ENCODE data around the gene LAYN.

Gene LAYN

DNA sequence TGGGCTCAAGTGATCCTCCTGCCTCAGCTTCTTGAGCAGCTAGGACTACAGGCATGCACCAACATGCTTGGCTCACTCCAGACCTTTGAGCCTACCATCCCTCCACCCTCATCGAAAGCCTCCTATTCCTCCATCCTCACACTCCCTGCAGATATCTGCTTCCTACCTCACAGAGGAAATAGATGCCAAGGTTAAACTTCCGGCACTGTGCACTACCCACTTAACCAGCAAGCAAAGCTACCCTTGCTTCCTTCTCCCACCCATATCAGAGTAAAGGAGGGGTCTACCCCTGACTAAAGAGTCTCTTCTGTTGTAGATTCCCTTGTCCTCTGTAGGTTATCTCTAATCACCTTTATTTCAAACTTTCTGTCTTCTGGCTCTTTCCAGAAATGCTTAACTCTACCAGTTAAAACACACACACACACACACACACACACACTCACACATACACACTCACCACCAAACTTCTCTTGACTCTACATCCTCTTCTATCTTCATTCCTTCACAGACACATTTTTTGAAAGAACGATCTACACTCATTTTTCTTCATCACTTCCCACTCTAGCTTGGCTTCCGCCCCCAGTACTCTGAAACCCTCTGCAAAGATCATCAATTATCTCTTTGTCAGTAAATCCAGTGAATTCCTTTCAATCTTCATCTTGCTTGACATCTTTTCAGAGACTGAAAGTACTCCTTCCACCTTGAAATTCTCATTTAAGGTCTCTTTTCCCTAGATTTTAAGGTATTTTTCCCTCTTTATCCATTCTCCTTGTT lies 50.9 kb downstream of the LAYN start:
- Histone ChIP-seq H3K4me3 (ENCODE audit: extremely low read depth, insufficient read depth, low read length, poor library complexity, severe bottlenecking) (no peak overlapping the region), H3K9me3 (ENCODE audit: control insufficient read depth, low read length) (no peaks in the 10 kb centered on the region), H3K27ac (ENCODE audit: low read depth, low read length, severe bottlenecking) (no peak overlapping the region), H3K36me3 (ENCODE audit: control insufficient read depth, insufficient read depth, low read length) (no peaks in the 10 kb centered on the region), H3K4me1 (ENCODE audit: control insufficient read depth, insufficient read depth, low read length, poor library complexity, severe bottlenecking) (no peaks in the 10 kb centered on the region)
- WGBS, 2 experiments (ENCODE audit: insufficient coverage in 2 of 2): 89 to 93% methylated on average over 3 to 4 of the region's 4 CpGs

DNA sequence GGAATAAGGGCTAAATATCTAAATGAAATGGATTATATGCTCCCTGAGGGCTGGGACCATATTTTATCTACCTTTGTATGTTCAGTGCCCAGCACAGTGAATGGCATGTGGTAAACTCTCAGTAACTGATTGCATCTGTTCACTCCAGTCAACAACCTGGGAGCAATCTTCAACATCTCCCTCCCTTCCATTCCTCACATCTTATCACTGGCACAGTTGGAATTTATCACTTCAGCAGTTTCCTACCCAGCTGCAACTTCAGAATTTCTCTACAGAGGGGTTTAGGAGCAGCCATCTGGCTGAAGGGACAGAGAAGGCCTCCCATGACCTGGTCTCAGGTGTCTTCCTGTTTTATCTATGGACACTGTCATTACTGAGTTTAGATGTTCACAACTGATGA lies 52.0 kb downstream of the LAYN start:
- H3K4me1 ChIP-seq (ENCODE audit: control insufficient read depth, insufficient read depth, low read length, poor library complexity, severe bottlenecking): no peaks in the 10 kb centered on the region
- no peaks in the 10 kb centered on the region for H3K36me3 ChIP-seq (ENCODE audit: control insufficient read depth, insufficient read depth, low read length)
- H3K4me3 ChIP-seq (ENCODE audit: extremely low read depth, insufficient read depth, low read length, poor library complexity, severe bottlenecking): no peak overlapping the region
- H3K9me3 ChIP-seq (ENCODE audit: control insufficient read depth, low read length): no peaks in the 10 kb centered on the region
- H3K27ac ChIP-seq (ENCODE audit: low read depth, low read length, severe bottlenecking): no peak overlapping the region

DNA sequence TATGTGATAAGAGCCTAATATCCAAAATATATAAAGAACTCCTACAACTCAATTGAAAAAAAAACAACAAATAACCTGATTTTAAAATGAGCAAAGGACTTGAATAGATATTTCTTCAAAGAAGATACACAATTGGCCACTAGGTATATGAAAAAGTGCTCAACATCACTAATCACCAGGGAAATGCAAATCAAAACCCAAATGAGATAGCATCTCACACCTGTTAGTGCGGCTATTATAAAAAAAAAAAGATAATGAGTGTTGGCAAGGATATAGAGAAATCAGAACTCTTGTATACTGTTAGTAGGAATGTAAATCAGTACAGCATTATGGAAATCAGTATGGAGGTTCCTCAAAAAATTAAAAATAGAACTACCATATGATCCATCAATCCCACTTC lies 55.8 kb downstream of the LAYN start:
- no peaks in the 10 kb centered on the region for H3K9me3 ChIP-seq (ENCODE audit: control insufficient read depth, low read length)
- no CpG with 5 or more reads among the region's 1 CpG for WGBS, 2 experiments (ENCODE audit: insufficient coverage in 2 of 2)

DNA sequence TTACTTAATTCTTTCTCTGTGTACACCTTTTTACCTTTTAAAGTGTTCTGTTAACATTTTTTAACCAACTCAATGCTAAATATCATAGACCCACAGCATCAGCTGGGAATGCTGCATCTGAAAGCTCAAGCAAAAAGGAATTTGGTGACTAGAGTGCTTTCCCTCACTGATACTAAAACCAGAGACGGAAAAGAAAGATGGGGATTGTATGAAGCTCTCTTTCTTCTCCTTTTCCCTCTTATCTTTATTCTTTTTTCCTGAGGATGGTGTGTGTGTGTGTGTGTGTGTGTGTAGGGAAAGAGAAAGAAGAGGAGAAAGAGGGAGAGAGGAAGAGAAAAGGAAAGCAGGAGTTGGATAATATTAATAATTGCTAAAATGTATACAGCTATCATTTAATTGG lies 57.6 kb downstream of the LAYN start:
- Histone ChIP-seq H3K36me3 (ENCODE audit: control insufficient read depth, insufficient read depth, low read length) (no peaks in the 10 kb centered on the region), H3K27ac (ENCODE audit: low read depth, low read length, severe bottlenecking) (no peak overlapping the region), H3K9me3 (ENCODE audit: control insufficient read depth, low read length) (no peaks in the 10 kb centered on the region), H3K4me3 (ENCODE audit: extremely low read depth, insufficient read depth, low read length, poor library complexity, severe bottlenecking) (no peak overlapping the region), H3K4me1 (ENCODE audit: control insufficient read depth, insufficient read depth, low read length, poor library complexity, severe bottlenecking) (peaks cover 3% of the 10 kb centered on the region)
- WGBS, 2 experiments (ENCODE audit: insufficient coverage in 2 of 2): no CpG with 5 or more reads among the region's 1 CpG

More for the DNA sequence above, 55.8 kb downstream of the LAYN start:
- Histone ChIP-seq H3K27ac (ENCODE audit: low read depth, low read length, severe bottlenecking) (no peak overlapping the region), H3K36me3 (ENCODE audit: control insufficient read depth, insufficient read depth, low read length) (no peaks in the 10 kb centered on the region), H3K4me1 (ENCODE audit: control insufficient read depth, insufficient read depth, low read length, poor library complexity, severe bottlenecking) (no peaks in the 10 kb centered on the region), H3K4me3 (ENCODE audit: extremely low read depth, insufficient read depth, low read length, poor library complexity, severe bottlenecking) (no peak overlapping the region)

DNA sequence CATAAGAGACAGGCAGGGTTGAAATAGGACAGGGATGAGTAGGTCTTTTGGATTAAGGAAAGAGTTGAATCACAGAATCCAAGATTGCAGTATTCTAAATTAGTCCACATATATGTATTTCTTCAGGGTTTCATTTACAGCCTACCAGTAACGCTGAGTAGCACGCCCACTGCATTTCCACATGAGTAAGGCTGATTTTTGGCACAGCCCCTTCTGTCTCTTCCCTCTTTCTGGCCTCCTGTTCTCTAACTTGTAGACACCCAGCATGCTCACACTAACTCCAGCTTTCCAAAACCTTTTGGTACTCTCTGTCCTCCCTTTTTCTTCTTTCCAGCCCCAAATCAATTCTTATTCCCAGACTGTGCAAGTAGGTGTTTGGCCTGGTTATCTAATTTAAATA lies 58.0 kb downstream of the LAYN start:
- H3K4me3 ChIP-seq (ENCODE audit: extremely low read depth, insufficient read depth, low read length, poor library complexity, severe bottlenecking): no peak overlapping the region
- H3K9me3 ChIP-seq (ENCODE audit: control insufficient read depth, low read length): no peaks in the 10 kb centered on the region
- no peak overlapping the region for H3K27ac ChIP-seq (ENCODE audit: low read depth, low read length, severe bottlenecking)
- peaks cover 4% of the 10 kb centered on the region for H3K4me1 ChIP-seq (ENCODE audit: control insufficient read depth, insufficient read depth, low read length, poor library complexity, severe bottlenecking)
- H3K36me3 ChIP-seq (ENCODE audit: control insufficient read depth, insufficient read depth, low read length): no peaks in the 10 kb centered on the region
- 83 to 88% methylated on average over 2 of the region's 2 CpGs for WGBS, 2 experiments (ENCODE audit: insufficient coverage in 2 of 2)

DNA sequence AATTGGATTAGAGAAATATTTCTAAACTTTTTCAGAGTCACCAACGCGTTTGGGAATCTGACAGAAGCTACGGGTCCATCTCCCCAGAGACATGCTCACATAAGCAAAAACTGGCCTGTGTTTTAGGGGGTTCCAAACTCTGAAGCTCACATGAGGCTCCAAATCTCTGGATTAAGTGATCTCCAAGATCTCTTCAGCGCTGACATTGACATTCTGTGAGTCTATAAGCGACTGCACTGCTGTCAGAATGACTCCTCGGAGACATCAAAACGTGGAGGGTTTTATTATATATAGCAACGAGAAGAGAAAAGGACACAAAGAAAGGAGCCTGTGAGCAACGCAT lies 61.1 kb downstream of the LAYN start:
- H3K4me3 ChIP-seq (ENCODE audit: extremely low read depth, insufficient read depth, low read length, poor library complexity, severe bottlenecking): peak overlapping the region; percentile 25
- H3K9me3 ChIP-seq (ENCODE audit: control insufficient read depth, low read length): no peaks in the 10 kb centered on the region
- H3K27ac ChIP-seq (ENCODE audit: low read depth, low read length, severe bottlenecking): no peak overlapping the region
- 34 to 44% methylated on average over 7 of the region's 9 CpGs for WGBS, 2 experiments (ENCODE audit: insufficient coverage in 2 of 2)
- H3K4me1 ChIP-seq (ENCODE audit: control insufficient read depth, insufficient read depth, low read length, poor library complexity, severe bottlenecking): peaks cover 9% of the 10 kb centered on the region
- no peaks in the 10 kb centered on the region for H3K36me3 ChIP-seq (ENCODE audit: control insufficient read depth, insufficient read depth, low read length)

DNA sequence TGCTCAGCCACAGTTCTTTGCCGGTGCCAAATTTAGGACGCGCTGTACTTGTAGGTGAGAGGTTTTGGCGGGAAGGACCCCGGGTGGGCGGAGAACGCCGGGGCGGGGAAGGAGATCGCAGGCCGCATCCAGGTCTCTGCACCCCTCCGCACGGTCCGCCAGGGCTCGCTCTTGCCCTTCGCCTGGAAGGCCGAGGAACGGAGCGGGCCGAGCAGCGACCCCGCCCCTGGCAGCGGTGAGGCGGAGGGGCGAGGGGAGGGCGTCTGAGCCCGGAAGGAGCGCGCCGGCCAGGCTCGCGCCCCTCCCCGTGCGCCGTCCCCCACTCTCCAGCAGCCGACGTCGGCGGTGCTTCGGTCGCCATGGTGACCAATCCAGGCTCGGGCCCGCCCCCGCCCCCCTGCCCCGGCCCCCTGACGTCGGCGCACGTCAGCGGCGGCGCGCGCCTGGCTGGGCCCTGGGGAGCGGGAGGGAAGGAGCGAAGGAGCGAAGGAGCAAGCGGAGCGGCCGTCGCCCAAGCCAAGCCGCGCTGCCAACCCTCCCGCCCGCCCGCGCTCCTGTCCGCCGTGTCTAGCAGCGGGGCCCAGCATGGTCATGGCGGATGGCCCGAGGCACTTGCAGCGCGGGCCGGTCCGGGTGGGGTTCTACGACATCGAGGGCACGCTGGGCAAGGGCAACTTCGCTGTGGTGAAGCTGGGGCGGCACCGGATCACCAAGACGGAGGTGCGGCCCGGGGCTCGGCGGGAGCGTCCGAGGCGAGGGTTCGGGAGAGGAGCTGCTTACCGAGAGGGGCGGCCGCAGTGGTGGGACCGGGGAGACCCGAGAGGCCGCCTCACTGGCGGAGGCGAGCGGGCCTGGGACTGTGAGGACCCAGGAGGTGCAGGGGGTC lies 61.7 kb downstream of the LAYN start, which contains the start of gene SIK2:
Gene SIK2 (plus strand): TSS at position 471 of the 886 bp plus-strand sequence. CDS start 115 bp downstream, at position 586.
- Histone ChIP-seq H3K4me1 (ENCODE audit: control insufficient read depth, insufficient read depth, low read length, poor library complexity, severe bottlenecking) (peaks cover 13% of the 10 kb centered on the region), H3K9me3 (ENCODE audit: control insufficient read depth, low read length) (no peaks in the 10 kb centered on the region), H3K27ac (ENCODE audit: low read depth, low read length, severe bottlenecking) (peak within 1 kb of the TSS; percentile 90), H3K36me3 (ENCODE audit: control insufficient read depth, insufficient read depth, low read length) (no peaks in the 10 kb centered on the region), H3K4me3 (ENCODE audit: extremely low read depth, insufficient read depth, low read length, poor library complexity, severe bottlenecking) (peak within 1 kb of the TSS; percentile 74)
- 0 to 1% methylated on average over 61 to 71 of the region's 100 CpGs for WGBS, 2 experiments (ENCODE audit: insufficient coverage in 2 of 2)

DNA sequence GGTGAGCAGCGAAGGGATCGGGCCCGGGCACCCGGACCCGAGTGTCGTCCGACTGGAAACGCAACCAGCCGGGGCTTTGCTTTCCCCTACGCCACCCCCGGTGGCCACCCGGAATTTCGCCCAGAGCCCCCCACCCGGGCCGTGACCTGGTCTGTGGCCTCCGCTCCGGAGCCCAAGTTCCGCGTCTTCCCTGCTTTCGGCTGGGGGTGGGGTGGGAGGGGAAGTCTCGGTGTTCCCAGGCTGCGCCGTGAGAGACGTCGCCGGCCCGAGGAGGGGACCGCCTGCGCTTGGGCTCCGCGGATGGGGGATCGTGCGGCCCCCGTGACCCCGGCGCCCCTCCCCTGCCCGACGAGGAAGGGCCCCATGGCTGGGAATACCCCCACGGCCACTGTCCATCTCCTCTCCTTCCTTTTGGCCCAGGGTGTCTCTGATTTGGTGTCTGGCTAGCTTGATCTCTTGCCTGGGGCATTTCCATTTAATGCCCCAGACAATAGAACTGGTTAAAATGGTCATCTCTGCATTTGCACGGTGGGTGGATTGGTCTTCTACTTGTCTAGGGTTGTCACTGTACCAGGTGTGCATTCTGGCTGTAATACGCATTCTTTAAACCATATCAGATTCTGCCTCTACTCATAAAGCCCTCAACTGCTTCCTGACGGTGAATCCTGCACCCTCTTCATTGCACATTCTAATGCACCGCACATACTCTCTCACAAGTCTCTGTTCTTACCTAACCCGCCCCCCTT lies 62.5 kb downstream of the LAYN start:
- Histone ChIP-seq H3K27ac (ENCODE audit: low read depth, low read length, severe bottlenecking) (peak overlapping the region; percentile 90), H3K36me3 (ENCODE audit: control insufficient read depth, insufficient read depth, low read length) (no peaks in the 10 kb centered on the region), H3K4me1 (ENCODE audit: control insufficient read depth, insufficient read depth, low read length, poor library complexity, severe bottlenecking) (peaks cover 13% of the 10 kb centered on the region), H3K4me3 (ENCODE audit: extremely low read depth, insufficient read depth, low read length, poor library complexity, severe bottlenecking) (peak overlapping the region; percentile 74), H3K9me3 (ENCODE audit: control insufficient read depth, low read length) (no peaks in the 10 kb centered on the region)
- 2 to 7% methylated on average over 12 to 26 of the region's 44 CpGs for WGBS, 2 experiments (ENCODE audit: insufficient coverage in 2 of 2)

DNA sequence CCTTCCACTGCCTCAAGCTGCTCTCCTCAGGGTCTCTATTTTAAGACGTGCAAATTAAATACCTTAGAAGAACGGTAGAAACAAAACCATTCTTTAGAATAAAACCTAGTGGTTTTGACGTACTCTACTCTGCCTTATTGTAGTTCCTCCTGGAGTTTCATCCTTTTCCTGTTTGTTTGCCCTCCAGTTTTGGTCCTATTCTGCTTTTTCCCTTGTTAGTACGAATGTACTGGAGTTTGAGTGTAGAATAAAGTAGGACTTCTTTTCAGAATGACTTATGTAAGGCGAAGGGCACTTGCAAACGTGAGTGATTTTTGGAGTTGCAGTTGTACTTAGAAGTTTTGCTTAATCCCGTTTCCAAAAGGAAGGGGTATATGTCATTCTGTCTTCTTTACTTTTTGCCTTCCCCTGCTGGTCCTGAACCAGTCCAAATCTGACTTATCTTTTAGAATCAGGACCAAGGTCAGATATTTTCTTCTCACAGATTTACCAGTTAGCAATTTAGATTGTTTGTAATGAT lies 63.2 kb downstream of the LAYN start:
- Histone ChIP-seq H3K36me3 (ENCODE audit: control insufficient read depth, insufficient read depth, low read length) (no peaks in the 10 kb centered on the region), H3K9me3 (ENCODE audit: control insufficient read depth, low read length) (no peaks in the 10 kb centered on the region), H3K4me3 (ENCODE audit: extremely low read depth, insufficient read depth, low read length, poor library complexity, severe bottlenecking) (peak overlapping the region; percentile 74), H3K4me1 (ENCODE audit: control insufficient read depth, insufficient read depth, low read length, poor library complexity, severe bottlenecking) (peaks cover 13% of the 10 kb centered on the region), H3K27ac (ENCODE audit: low read depth, low read length, severe bottlenecking) (no peak overlapping the region)
- 9 to 30% methylated on average over 3 to 4 of the region's 7 CpGs for WGBS, 2 experiments (ENCODE audit: insufficient coverage in 2 of 2)

DNA sequence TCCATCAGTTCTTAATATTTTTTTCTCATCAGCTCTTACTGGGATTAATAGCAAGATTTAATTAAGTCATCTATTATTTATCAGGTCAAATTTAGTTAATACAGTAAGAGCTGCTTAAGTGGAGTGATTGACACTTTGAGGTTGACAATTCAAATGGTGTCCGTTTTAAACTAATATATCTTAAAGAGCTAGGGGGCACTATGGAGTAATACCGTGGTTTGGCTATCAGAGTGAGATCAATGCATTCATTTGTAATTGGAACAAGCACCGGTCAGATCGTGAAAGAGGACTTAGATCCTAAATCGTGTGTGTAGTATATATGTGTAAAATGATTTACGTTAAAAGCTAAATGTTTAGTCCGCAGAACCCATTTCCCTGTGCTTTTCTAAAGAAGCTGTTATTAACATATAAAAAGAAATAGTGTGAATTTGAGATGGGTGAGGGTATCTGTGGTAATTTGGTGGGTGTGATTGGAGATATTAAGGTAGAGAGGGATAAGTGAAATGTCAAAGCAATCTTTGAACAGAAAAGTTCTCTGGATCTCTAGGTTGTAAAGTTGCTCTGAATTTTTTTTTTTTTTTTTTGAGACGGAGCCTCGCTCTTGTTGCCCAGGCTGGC lies 64.0 kb downstream of the LAYN start:
- 0 to 4% methylated on average over 4 of the region's 9 CpGs for WGBS, 2 experiments (ENCODE audit: insufficient coverage in 2 of 2)
- Histone ChIP-seq H3K27ac (ENCODE audit: low read depth, low read length, severe bottlenecking) (no peak overlapping the region), H3K4me3 (ENCODE audit: extremely low read depth, insufficient read depth, low read length, poor library complexity, severe bottlenecking) (no peak overlapping the region), H3K9me3 (ENCODE audit: control insufficient read depth, low read length) (no peaks in the 10 kb centered on the region), H3K4me1 (ENCODE audit: control insufficient read depth, insufficient read depth, low read length, poor library complexity, severe bottlenecking) (peaks cover 13% of the 10 kb centered on the region), H3K36me3 (ENCODE audit: control insufficient read depth, insufficient read depth, low read length) (no peaks in the 10 kb centered on the region)

All from mesodermal cell (in vitro differentiated cells).